Retinal pigment epithelial cell (primary cell): ENCODE results near the gene TMF1.

Source experiments
- DNase-seq: peaks from one replicate; pipeline ENCODE4 v3.0.0-alpha.2; 2010; ENCODE audit warnings: low read depth
- H3K4me3 ChIP-seq: 2 replicates; pipeline ENCODE4 v1.5.1; 2011; ENCODE audit warnings: mild to moderate bottlenecking, low read length, control low read depth, moderate library complexity
- TF ChIP-seq, protein P1 (sequence below): conservative IDR thresholded peaks from 2 replicates; pipeline ENCODE4 v1.5.1; 2011; ENCODE audit warnings: low read depth, low read length, control low read depth, inconsistent platforms

Gene TMF1, protein sequence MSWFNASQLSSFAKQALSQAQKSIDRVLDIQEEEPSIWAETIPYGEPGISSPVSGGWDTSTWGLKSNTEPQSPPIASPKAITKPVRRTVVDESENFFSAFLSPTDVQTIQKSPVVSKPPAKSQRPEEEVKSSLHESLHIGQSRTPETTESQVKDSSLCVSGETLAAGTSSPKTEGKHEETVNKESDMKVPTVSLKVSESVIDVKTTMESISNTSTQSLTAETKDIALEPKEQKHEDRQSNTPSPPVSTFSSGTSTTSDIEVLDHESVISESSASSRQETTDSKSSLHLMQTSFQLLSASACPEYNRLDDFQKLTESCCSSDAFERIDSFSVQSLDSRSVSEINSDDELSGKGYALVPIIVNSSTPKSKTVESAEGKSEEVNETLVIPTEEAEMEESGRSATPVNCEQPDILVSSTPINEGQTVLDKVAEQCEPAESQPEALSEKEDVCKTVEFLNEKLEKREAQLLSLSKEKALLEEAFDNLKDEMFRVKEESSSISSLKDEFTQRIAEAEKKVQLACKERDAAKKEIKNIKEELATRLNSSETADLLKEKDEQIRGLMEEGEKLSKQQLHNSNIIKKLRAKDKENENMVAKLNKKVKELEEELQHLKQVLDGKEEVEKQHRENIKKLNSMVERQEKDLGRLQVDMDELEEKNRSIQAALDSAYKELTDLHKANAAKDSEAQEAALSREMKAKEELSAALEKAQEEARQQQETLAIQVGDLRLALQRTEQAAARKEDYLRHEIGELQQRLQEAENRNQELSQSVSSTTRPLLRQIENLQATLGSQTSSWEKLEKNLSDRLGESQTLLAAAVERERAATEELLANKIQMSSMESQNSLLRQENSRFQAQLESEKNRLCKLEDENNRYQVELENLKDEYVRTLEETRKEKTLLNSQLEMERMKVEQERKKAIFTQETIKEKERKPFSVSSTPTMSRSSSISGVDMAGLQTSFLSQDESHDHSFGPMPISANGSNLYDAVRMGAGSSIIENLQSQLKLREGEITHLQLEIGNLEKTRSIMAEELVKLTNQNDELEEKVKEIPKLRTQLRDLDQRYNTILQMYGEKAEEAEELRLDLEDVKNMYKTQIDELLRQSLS

DNA sequence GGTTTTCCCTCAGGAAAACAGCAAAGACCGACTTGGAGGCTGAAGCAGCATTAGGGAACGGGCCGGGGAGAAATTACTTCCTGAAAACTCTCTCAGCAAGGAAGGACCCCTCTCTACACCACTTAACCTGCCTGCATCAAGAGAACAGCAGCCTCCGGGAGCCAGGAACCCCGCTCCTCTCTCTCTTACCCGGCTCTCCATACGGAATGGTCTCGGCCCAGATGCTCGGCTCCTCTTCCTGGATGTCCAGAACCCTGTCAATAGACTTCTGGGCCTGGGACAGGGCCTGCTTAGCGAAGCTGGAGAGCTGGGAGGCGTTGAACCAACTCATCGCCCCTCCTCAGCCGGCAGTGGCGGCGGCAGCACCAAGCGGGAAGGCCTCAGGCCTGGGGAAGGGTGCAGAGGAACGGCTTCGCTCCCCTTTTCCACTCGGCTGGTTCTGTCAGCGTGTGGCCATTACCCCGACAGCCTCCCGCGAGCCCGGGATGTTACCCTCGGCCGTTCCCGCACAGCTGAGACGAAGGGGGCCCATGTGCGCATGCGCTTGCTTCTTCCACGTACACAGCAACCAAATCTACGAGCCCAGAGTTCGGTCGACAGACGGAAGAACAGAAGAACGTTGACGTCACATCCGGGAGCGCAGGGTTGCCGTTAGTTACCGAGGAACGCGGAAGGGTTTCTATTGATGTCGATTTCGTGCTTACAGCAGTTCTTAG is at the start of gene TMF1:
Gene TMF1 (minus strand): TSS at position 578 of the 716 bp plus-strand sequence. CDS start 247 bp downstream, at position 331.
- H3K4me3 ChIP-seq, result peak within 1 kb of the TSS; percentile 92
- peak; percentile 96 for DNase-seq
- TF ChIP-seq, protein P1, sequence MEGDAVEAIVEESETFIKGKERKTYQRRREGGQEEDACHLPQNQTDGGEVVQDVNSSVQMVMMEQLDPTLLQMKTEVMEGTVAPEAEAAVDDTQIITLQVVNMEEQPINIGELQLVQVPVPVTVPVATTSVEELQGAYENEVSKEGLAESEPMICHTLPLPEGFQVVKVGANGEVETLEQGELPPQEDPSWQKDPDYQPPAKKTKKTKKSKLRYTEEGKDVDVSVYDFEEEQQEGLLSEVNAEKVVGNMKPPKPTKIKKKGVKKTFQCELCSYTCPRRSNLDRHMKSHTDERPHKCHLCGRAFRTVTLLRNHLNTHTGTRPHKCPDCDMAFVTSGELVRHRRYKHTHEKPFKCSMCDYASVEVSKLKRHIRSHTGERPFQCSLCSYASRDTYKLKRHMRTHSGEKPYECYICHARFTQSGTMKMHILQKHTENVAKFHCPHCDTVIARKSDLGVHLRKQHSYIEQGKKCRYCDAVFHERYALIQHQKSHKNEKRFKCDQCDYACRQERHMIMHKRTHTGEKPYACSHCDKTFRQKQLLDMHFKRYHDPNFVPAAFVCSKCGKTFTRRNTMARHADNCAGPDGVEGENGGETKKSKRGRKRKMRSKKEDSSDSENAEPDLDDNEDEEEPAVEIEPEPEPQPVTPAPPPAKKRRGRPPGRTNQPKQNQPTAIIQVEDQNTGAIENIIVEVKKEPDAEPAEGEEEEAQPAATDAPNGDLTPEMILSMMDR, result no peak

DNA sequence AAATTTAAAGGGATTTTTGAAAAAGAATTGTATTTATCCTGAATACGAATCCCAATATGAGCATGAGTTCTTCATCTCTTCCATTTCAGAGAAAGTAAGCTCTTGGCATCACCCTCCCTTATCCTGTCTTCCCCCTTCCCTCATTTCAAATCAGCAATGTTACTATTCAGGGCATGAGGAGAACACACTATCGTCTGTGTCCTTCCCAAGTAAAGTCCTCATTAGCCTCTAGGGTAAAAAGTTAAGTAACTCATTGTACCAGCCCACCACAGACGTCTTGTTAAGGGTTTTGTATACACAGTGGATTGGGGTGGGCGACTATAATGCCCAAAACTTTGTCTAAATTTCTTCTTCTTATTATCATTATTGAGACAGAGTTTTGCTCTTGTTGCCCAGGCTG is 47.4 kb upstream of the TMF1 start:
- no peak for DNase-seq
- TF ChIP-seq, protein P1, result no peak
- H3K4me3 ChIP-seq, result no peak overlapping the region

DNA sequence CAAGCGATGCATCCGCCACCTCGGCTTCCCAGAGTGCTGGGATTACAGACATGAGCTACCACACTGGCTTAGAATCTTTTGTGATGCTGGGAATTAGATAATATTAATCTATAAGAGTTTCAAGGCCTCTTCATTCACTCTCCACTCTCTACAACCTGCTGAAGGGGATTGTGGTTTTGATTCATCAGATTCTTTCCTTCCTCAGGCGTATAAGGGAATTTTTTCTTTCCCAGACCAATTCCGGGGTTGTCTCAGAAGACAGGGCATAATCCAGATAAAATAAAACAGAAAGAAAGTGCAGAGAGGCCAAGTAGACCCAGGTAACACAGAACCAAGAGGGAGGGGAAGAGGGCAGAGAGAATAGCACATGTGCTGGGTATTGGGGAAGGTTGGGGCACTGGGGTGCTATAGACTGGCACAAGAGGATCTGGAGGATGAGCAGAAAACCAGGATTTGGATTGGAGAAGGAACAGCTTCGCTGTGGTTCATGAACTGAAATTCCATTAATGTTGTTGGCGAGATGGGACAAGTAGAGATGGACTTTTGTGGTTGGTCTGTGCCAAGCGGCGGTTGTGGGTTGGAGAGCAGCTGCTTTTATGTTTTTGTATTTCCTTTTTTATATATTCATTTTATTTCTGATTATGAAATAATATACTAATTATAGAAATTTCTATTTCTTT is 45.4 kb upstream of the TMF1 start:
- DNase-seq, result no peak
- no peak overlapping the region for H3K4me3 ChIP-seq
- TF ChIP-seq, protein P1, result no peak

DNA sequence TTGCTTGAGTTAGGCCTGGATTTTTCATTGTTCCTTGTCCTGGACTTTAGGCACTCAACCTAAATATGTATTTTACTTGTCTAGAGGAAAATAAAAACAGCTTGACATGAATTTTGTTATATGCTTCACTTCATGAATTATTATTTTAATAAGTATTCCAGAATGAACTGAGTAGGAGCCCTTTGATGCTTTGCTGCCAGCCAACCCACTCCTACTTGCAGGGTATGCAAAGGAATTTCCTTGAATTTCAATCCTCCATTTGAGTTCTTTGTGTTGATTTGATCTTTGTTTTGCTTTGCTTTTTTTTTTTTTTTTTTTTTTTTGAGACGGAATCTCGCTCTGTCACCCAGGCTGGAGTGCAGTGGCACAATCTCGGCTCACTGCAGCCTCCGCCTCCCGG is 44.2 kb upstream of the TMF1 start:
- H3K4me3 ChIP-seq, result no peak overlapping the region
- no peak for DNase-seq
- TF ChIP-seq, protein P1, result no peak

DNA sequence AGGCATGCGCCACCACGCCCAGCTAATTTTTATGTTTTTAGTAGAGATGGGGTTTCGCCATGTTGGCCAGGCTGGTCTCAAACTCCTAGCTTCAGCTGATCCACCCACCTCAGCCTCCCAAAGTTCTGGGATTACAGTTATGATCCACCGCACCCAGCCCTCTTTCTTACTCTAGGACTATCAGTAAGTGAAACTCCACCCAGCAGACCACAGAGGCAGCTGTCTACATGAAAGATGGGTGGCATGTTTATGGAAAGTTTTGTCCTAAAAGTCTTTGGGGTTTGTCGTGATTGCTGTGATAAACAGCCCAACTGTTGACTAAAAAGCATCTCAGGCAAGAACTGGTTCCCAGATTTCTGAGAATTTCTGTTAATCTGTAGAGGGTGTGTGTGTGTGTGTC is 43.5 kb upstream of the TMF1 start:
- no peak overlapping the region for H3K4me3 ChIP-seq
- DNase-seq, result no peak
- TF ChIP-seq, protein P1, result no peak
